Mononuclear cell (primary cell): Measurements from ENCODE around the gene NKAIN2. TPM values are rescaled to one million over a fixed set of nuclear protein-coding genes. Genes with fewer than 3 reads are reported as not detected.

Experiments used
- H3K27me3 ChIP-seq: 2 replicates; pipeline ENCODE4 v1.6.0; 2011; ENCODE audit warnings: low read length, control low read depth; ENCODE audit not compliant: insufficient read depth
- H3K4me1 ChIP-seq: 2 replicates; pipeline ENCODE4 v1.5.1; 2011; ENCODE audit warnings: mild to moderate bottlenecking, low read length, control low read depth; ENCODE audit not compliant: insufficient read depth
- H3K4me3 ChIP-seq: 2 replicates; pipeline ENCODE4 v1.5.1; 2011; ENCODE audit warnings: mild to moderate bottlenecking, low read length, moderate library complexity
- H3K9me3 ChIP-seq: 2 replicates; pipeline ENCODE4 v1.5.1; 2011; ENCODE audit warnings: low read depth, mild to moderate bottlenecking, control low read depth, low read length
- total RNA-seq: library from RNA; depleted of rRNA; stranded (reverse); fragments of >200 nt; gene quantifications from one replicate; pipeline ENCODE4 v1.2.3, GENCODE V29; 2012

NKAIN2 gene
- total RNA-seq, 1 donor: not detected

DNA sequence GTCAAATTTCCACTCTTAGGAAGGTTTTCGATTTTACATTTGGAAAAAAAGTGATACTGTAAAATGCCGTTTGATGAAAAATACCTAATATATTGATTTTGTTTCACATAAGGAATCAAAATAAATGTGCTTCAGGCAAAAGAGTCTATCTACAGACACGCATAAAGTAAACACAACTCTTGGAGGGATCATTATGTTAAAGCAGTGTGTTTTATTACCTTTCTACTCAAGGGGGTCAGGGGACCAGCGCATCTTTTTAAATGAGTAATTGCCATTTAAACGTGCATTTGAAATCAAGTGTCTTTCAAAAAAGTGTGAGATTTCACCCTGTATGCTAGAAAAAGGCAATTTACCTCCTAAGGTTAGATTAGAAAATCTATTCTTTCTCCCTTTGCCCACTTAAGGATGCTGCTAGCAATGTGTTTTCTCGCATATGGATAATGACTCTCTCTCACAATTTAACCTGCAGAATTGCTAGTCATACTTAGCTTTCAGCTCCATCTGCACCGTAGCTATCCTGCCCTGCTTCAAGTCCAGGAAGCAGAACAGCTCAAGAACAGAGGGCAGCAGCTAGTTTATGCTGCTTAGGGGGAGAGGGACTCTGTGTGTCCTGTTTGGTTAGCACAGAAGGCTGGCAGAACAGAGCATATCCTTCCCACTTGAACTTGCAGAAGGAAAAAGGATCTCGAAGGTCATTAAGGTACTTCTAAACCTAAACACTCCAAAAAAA lies 35.0 kb downstream of the NKAIN2 start:
- H3K4me1 ChIP-seq: no peaks in the 10 kb centered on the region
- H3K4me3 ChIP-seq: no peak overlapping the region
- no peaks in the 10 kb centered on the region for H3K27me3 ChIP-seq
- H3K9me3 ChIP-seq: no peaks in the 10 kb centered on the region

DNA sequence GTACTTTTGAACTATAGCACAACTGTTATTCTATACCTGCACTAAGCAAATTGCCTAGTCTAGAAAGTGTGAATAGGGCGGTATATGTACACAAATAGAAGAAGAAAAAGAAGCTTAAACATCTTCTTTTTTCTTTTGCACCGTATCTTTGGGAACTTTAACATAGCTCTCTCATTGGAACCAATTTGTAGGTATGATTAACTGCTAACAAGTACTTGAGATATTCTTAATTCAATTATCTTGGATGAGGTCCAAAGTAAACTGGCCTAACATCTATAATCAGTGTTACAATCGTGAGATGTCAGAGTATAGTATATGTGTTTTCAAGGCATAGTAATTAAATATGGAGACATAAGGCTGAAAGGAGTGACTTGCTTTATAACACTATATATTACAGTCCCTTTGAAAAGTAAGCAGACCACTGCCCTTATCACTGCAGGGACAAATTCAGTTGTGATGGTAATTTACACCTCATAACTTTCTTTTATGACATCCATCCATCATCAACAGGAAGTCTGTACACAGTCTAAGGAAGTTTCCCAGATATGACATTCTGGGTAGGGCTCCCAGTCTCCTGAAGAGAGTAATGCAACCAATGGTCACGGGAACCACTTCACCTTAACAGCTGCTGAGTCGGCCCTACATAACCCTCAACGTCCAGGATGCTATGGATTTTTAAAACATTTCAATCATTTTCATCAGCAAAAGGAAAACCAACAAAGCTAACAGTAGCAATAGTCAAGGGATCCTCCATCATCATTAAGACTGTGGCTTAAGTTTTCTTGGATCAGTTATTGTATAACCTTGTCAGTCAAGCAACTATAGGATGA lies 37.6 kb downstream of the NKAIN2 start:
- Histone ChIP-seq H3K27me3 (no peaks in the 10 kb centered on the region), H3K4me1 (no peaks in the 10 kb centered on the region), H3K4me3 (no peak overlapping the region), H3K9me3 (no peaks in the 10 kb centered on the region)

DNA sequence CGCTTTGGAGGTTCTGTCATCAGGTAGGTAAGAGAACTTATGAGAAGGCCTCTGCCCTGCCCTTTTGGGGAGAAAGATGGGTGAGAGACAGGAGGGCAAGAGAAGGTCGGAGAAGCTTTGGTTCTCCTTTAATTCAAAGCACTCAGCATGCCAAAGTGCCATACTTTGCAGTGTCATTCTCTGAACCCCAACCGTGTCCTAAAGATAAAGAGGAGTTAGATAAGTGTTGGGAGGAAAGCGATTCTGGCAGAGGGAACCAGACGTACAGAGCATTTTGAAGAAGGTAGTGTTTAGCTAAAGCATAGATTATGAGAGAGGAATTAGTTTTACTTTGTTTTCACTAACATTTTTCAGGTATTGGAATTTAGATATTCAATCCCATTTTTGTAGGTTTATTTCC lies 40.3 kb downstream of the NKAIN2 start:
- Histone ChIP-seq H3K4me3 (no peak overlapping the region), H3K27me3 (no peaks in the 10 kb centered on the region), H3K9me3 (no peaks in the 10 kb centered on the region), H3K4me1 (no peaks in the 10 kb centered on the region)

DNA sequence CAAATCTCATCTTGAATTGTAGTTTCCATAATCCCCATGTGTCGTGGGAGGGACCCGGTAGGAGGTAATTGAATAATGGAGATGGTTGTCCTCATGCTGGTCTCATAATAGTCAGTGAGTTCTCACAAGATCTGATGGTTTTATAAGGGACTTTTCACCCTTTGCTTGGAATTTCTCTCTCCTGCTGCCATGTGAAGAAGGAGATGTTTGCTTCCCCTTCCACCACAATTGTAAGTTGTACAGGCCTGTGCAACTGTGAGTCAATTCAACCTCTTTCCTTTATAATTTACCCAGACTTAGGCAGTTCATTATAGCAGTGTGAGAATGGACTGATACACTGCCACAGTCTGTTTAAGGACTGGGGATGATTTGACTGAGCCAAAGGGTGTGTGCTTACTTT lies 44.7 kb downstream of the NKAIN2 start:
- H3K4me1 ChIP-seq: no peaks in the 10 kb centered on the region
- H3K27me3 ChIP-seq: no peaks in the 10 kb centered on the region
- H3K9me3 ChIP-seq: no peaks in the 10 kb centered on the region
- no peak overlapping the region for H3K4me3 ChIP-seq

DNA sequence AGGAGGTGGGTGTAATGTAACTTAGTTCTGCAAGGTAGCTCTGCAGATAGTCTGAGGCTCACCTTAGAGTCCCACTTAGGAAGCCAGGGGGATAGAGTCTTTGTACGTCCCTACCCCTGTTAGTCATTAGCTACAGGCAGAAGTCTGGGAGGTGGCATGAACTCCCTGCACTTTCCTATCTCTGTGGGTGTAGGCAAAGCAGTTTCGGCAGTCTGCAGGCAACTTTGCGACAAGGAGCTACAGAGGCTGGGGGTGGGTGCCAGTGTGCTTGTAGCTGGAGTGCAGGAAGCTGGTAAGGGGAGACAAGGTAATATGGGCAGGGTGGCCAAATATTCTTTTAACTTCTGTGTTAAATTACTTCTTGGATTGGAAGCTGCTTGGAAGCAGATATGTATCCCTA lies 45.7 kb downstream of the NKAIN2 start:
- no peaks in the 10 kb centered on the region for H3K27me3 ChIP-seq
- H3K4me1 ChIP-seq: no peaks in the 10 kb centered on the region
- no peaks in the 10 kb centered on the region for H3K9me3 ChIP-seq
- no peak overlapping the region for H3K4me3 ChIP-seq

DNA sequence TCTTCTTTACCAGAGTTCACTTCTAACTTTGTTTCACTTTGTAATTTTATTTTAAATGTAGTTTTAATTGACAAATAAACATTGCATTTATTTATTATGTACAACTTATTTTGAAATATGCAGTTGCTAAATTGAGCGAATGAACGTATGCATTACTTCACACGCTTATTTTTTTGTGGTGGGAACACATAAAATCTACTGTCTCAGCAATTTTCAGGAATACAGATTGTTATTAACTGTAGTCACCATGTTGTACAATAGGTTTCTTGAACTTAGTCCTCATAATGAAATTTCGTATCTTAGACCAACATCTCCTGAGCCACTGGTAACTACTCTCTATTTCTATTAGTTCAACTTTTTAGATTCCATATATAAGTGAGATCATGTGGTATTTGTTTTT lies 46.9 kb downstream of the NKAIN2 start:
- Histone ChIP-seq H3K4me1 (no peaks in the 10 kb centered on the region), H3K27me3 (no peaks in the 10 kb centered on the region), H3K4me3 (no peak overlapping the region), H3K9me3 (no peaks in the 10 kb centered on the region)

DNA sequence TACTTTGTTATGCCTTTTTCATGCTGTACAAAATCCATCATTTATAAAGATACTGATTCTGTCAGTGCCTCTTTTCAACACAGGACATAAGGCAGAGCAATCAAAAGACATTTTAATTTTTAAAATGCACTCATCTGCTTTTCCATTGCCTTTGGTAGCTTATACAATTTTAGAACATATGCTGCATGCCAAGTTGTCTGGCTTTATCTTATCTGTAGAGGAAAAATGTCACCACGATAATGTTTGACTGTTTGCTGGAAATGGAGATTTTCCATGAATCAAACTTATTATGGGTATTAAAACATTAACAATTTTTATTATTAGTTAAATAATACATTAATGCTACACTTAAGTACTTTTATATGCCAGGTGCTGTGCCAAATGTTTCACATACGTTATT lies 50.5 kb downstream of the NKAIN2 start:
- H3K9me3 ChIP-seq: no peaks in the 10 kb centered on the region
- H3K27me3 ChIP-seq: no peaks in the 10 kb centered on the region
- H3K4me1 ChIP-seq: no peaks in the 10 kb centered on the region
- H3K4me3 ChIP-seq: no peak overlapping the region

DNA sequence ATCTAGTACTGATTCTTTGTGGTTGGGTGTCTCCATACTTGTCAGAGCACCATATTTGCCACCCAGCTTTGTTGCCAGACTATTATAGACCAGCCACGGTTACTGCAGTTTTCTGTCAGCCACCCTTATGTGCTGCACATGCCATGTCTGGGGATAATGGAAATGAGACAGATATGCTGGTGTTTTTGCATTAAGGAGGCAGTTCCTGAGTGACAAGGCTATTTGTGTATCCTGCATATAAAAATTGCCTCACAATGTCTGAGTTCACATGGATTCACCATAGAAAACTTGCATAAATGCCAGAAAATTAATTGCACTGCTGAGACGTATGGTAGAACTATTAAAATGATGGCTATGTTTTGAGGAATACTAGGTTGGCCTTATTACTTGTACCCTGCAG lies 51.8 kb downstream of the NKAIN2 start:
- Histone ChIP-seq H3K4me3 (no peak overlapping the region), H3K9me3 (no peaks in the 10 kb centered on the region), H3K4me1 (no peaks in the 10 kb centered on the region), H3K27me3 (no peaks in the 10 kb centered on the region)

DNA sequence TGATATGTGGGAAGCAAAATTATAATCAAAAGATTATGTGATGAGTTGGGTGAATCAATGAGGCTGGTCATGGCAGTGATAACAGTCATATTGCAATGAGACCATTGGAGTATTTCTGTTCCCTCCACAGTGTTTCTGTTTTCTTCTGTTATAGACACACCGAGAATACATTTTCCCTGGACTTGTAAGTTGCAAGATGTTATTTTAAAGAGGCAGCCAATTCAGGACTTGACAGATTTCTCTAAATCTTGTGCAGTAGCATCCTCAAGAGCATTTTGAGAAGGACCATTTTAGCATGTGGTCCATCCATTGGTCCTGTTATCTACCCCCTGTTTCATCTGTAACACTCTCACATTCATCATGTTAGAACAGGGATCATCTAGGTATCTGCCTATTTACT lies 55.6 kb downstream of the NKAIN2 start:
- H3K9me3 ChIP-seq: no peaks in the 10 kb centered on the region
- no peaks in the 10 kb centered on the region for H3K4me1 ChIP-seq
- H3K27me3 ChIP-seq: no peaks in the 10 kb centered on the region
- H3K4me3 ChIP-seq: no peak overlapping the region

DNA sequence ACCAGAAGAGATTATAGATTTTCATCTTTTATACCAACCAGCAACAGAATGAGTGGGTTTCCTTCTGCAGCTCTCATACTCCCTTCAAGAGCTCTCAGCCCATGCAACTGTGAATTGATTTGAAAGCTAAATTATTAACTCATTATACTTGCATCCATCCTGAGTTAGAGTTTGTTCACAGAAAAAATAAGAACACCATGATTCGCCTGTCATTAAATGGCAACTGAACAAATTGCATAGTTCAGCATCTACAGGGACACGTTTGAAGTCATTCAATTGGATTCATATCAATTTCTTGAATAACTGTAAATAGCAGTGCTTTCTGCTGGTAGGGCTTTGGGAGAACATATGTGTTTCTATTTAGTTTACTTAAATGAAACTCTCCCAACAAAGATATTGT lies 65.7 kb downstream of the NKAIN2 start:
- Histone ChIP-seq H3K27me3 (no peaks in the 10 kb centered on the region), H3K4me1 (no peaks in the 10 kb centered on the region), H3K9me3 (no peaks in the 10 kb centered on the region), H3K4me3 (no peak overlapping the region)

DNA sequence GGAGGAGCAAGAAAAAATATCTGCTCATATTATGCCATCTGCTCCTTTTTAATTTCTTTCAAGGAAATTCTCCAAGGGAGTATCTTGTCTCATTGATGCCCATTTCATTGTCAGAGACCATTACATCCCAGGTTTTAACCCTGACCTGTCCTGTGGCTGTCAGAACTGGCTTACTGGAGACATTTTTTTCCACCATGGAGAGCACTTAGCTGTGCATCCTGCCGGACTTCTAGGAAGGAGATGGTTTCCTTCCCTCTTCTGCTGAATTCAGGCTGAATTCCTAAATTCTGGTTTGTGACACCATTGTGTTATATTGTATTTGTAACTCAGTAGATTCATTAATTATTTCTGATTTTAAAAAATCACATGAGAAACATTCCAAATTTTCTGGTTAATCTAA lies 70.3 kb downstream of the NKAIN2 start:
- H3K9me3 ChIP-seq: no peaks in the 10 kb centered on the region
- H3K4me3 ChIP-seq: no peak overlapping the region
- H3K27me3 ChIP-seq: no peaks in the 10 kb centered on the region
- H3K4me1 ChIP-seq: no peaks in the 10 kb centered on the region

DNA sequence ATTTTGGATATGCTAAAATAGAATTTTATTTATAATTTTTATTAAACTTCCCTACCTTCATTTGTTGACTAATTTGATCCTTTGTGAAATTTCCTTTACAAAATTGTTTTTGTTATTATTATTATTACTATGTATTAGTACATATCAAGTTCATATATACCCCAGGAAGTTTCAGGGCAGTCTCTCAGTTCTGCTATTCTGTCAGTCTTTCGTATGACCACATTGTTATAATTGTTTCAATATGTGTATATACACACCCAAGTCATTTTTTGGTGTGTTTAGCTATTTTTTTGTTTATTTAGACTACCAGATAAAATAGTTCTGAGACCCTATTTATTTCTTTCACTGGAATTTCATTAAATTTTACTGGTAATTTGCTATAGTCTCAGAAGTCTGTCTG lies 72.1 kb downstream of the NKAIN2 start:
- no peaks in the 10 kb centered on the region for H3K27me3 ChIP-seq
- H3K9me3 ChIP-seq: no peaks in the 10 kb centered on the region
- H3K4me3 ChIP-seq: no peak overlapping the region
- H3K4me1 ChIP-seq: no peaks in the 10 kb centered on the region

DNA sequence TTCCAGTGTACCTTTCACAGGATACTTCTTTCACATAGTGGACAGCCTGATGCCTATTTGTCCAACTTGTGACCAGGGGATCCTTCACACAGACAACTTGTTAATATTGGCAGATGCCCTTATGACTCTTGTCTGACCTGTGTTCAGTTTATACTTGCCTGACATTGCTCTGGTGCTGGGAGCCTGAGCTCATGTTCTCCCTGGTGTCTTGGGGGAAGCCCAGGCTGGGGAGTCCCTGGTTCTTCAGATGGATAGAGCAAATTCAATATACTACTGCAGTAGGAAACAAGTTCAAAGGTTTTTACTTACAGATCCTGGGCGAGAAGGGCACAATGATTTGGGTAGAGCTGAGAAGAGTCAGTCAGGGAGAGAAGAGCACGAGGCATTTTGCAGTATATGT lies 76.1 kb downstream of the NKAIN2 start:
- no peaks in the 10 kb centered on the region for H3K27me3 ChIP-seq
- no peak overlapping the region for H3K4me3 ChIP-seq
- no peaks in the 10 kb centered on the region for H3K9me3 ChIP-seq
- no peaks in the 10 kb centered on the region for H3K4me1 ChIP-seq

DNA sequence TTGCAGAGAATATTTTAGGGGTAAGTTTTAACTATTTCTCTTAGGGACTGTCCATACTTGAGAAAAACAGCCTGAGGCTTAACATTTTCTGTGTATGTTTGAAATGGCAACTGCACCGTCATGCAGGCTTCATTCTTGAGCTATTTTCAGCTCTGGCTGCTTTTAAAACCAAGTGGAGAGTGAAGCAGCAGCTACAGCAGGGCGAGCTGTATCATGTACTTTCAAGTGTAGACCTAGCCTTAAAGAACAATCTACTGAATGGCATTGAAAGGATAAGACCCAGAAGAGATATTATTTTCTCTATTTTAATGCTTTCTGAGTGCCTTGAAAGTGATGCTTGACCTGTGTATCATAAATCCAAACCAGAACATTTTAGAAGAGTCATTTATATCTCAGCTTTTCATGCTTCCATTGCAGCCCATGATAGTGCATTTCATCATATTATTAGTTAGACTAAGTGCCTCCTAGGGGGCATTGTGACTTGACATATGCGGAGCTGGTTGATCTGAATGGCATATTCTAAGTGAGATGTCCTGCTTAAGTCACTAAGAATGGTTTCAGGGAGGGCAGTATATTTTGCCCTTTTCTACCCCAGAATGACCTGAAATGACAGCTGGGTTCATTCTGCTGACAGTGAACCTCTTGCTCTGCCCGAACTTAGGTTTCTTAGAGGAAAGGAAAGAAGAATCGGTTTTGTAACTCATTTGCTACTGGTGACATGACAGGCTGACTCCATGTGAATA lies 85.3 kb downstream of the NKAIN2 start:
- H3K4me3 ChIP-seq: no peak overlapping the region
- no peaks in the 10 kb centered on the region for H3K9me3 ChIP-seq
- H3K4me1 ChIP-seq: no peaks in the 10 kb centered on the region
- H3K27me3 ChIP-seq: no peaks in the 10 kb centered on the region

DNA sequence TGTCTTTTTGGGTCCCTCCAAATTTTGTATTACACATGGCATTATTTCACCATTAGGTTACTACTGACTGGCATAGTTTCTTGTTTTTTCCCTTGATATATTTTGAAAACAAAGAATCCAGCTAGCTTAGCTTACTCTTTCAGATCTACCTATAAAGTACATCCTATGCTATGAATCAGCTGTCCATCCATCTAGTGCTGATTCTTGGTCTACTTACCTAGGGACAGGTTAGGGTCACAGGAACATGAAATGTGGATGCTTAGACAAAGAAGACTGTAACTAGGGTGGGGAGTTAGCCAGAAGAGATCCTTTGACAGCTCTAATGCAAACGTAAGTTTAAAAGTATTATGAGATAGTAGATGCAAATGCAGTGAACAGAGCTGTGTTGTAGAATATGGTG lies 91.7 kb downstream of the NKAIN2 start:
- Histone ChIP-seq H3K9me3 (no peaks in the 10 kb centered on the region), H3K4me3 (no peak overlapping the region)

More for the DNA sequence above, 91.7 kb downstream of the NKAIN2 start:
- no peaks in the 10 kb centered on the region for H3K4me1 ChIP-seq
- H3K27me3 ChIP-seq: no peaks in the 10 kb centered on the region
